HepG2 (cell line): ENCODE measurements around the gene PKP3. TPM values are rescaled to one million over a fixed set of nuclear protein-coding genes. Genes with fewer than 3 reads are reported as not detected.
A peak's percentile ranks its signal among the peaks of the same experiment; 100 is the strongest.

Source experiments
- ATAC-seq: fragments of 200-7000 bp; cut with Tn5 transposase; 3 replicates; pipeline ENCODE4 v1.9.1; 2020; ENCODE audit warnings: mild to moderate bottlenecking, moderate library complexity
- BruUV-seq: library from RNA; stranded (reverse); fragments of 400-500 nt; replicated peaks from 2 replicates; lab custom pipeline; 2021; lab: Mats Ljungman, UMichigan
- CTCF ChIA-PET: fragments of 300-600 bp; formaldehyde crosslinking; extraction: SDS; loops from one replicate; lab custom pipeline; 2021; ENCODE audit warnings: low total read pairs, inconsistent platforms, low intra/inter-chr PET ratio; lab: Yijun Ruan, JAX
- POLR2A ChIA-PET: fragments of 350-600 bp; sonication (Branson Sonifier 250); formaldehyde crosslinking; loops from one replicate; lab custom pipeline; 2020; ENCODE audit warnings: antibody characterized with exemption, inconsistent platforms; lab: Yijun Ruan, JAX
- DNase-seq: peaks from one replicate; pipeline ENCODE4 v3.0.0-alpha.2; 2015; ENCODE audit warnings: low spot score
- FAIRE-seq: peaks from 3 replicates; lab custom pipeline; 2011; peaks lifted over from hg19 to GRCh38; lab: Jason Lieb, UNC
- H2AFZ ChIP-seq: one replicate; pipeline ENCODE4 v1.6.1; 2011; ENCODE audit warnings: low read length, inconsistent platforms
- H3K27ac ChIP-seq: fragments of 300-600 bp; 3 replicates; pipeline ENCODE4 v1.8.0; 2011; ENCODE audit warnings: mixed run types, mild to moderate bottlenecking, mixed read lengths, low read length, inconsistent platforms; ENCODE audit not compliant: insufficient read depth; ENCODE audit errors: extremely low read length
- H3K27me3 ChIP-seq, 2 experiments: fragments of 200-600 bp in 1 of 2; 2 replicates in 1 of 2; 3 replicates in 1 of 2; pipeline versions ENCODE4 v1.6.0 to v1.8.0; 2011; ENCODE audit warnings: low read length in 2 of 2, mild to moderate bottlenecking in 2 of 2, moderate library complexity in 2 of 2, inconsistent platforms in 1 of 2; ENCODE audit not compliant: insufficient read depth in 2 of 2, control insufficient read depth in 1 of 2
- H3K36me3 ChIP-seq, 2 experiments: fragments of 200-600 bp in 1 of 2; replicated peaks in 1 of 2; 2 replicates in 1 of 2; 3 replicates in 1 of 2; pipeline versions ENCODE4 v1.5.1 to v1.8.0; 2011; ENCODE audit warnings: low read length in 2 of 2, inconsistent platforms in 1 of 2; ENCODE audit not compliant: insufficient read depth in 2 of 2, control insufficient read depth in 1 of 2
- H3K4me1 ChIP-seq: 2 replicates; pipeline ENCODE4 v1.5.1; 2012; ENCODE audit warnings: low read length, inconsistent platforms; ENCODE audit not compliant: insufficient read depth
- H3K4me2 ChIP-seq: 2 replicates; pipeline ENCODE4 v1.6.0; 2011; ENCODE audit warnings: low read depth, low read length, inconsistent platforms
- H3K4me3 ChIP-seq, 3 experiments: fragments of 200-600 bp in 1 of 3; sonication (generic), shearing (Covaris generic) in 1 of 3; replicated peaks in 1 of 3; 2 replicates each; pipeline ENCODE4 v1.5.1; 2011 to 2016; ENCODE audit warnings: low read length in 3 of 3, inconsistent platforms in 2 of 3, low read depth in 2 of 3, mild to moderate bottlenecking in 2 of 3, control low read depth in 1 of 3, mixed read lengths in 1 of 3; ENCODE audit not compliant: insufficient read depth in 1 of 3
- H3K79me2 ChIP-seq: one replicate; pipeline ENCODE4 v1.6.1; 2011; ENCODE audit warnings: low read length, inconsistent platforms; ENCODE audit not compliant: insufficient read depth
- H3K9ac ChIP-seq: 2 replicates; pipeline ENCODE4 v1.6.0; 2011; ENCODE audit warnings: mild to moderate bottlenecking, low read depth, low read length, inconsistent platforms; ENCODE audit not compliant: insufficient read depth
- H3K9me3 ChIP-seq: 2 replicates; pipeline ENCODE4 v1.5.1; 2012; ENCODE audit warnings: mild to moderate bottlenecking, low read length
- H4K20me1 ChIP-seq: 2 replicates; pipeline ENCODE4 v1.6.0; 2011; ENCODE audit warnings: inconsistent platforms, mild to moderate bottlenecking, low read length, moderate library complexity; ENCODE audit not compliant: insufficient read depth
- ARNT2 ChIP-seq: sonication (generic); formaldehyde crosslinking; IDR thresholded peaks from 2 replicates; pipeline ENCODE4 v1.8.0; 2022; ENCODE audit warnings: mild to moderate bottlenecking, low read depth, missing genetic modification reagents, moderate library complexity
- FOXO1 ChIP-seq: sonication (generic); formaldehyde crosslinking; IDR thresholded peaks from 2 replicates; pipeline ENCODE4 v1.4.0; 2020; ENCODE audit warnings: missing genetic modification reagents
- HHEX ChIP-seq: IDR thresholded peaks from 2 replicates; pipeline ENCODE4 v1.6.1; 2016; ENCODE audit warnings: control low read depth
- HNRNPL ChIP-seq: fragments of 200-400 bp; formaldehyde crosslinking; IDR thresholded peaks from 2 replicates; pipeline ENCODE4 v1.6.1; 2017; ENCODE audit warnings: mild to moderate bottlenecking, low read depth, low read length
- SATB2 ChIP-seq: sonication (generic); formaldehyde crosslinking; IDR thresholded peaks from 2 replicates; pipeline ENCODE4 v1.5.0; 2020; ENCODE audit warnings: missing genetic modification reagents
- ZNF260 ChIP-seq: sonication (generic); formaldehyde crosslinking; IDR thresholded peaks from 2 replicates; pipeline ENCODE4 v1.4.0; 2020; ENCODE audit warnings: missing genetic modification reagents, low read depth, mild to moderate bottlenecking, borderline replicate concordance
- ZNF616 ChIP-seq: sonication (generic); formaldehyde crosslinking; IDR thresholded peaks from 2 replicates; pipeline ENCODE4 v1.5.0; 2020; ENCODE audit warnings: low read depth, mild to moderate bottlenecking, missing genetic modification reagents
- ZSCAN21 ChIP-seq: sonication (generic); formaldehyde crosslinking; IDR thresholded peaks from 2 replicates; pipeline ENCODE4 v1.8.0; 2022; ENCODE audit warnings: mild to moderate bottlenecking, missing genetic modification reagents, moderate library complexity, borderline replicate concordance
- WGBS: methylation state at CpG from one replicate; pipeline ENCODE4 v1.1.6; 2017; ENCODE audit warnings: low lambda C conversion rate; 5-methylcytosine and 5-hydroxymethylcytosine counted together
- in situ Hi-C: cut with HindIII; loops from 2 replicates; pipeline ENCODE4 v1.10.0; 2017; ENCODE audit warnings: low pct_unique_long_range_greater_than_20kb; ENCODE audit not compliant: extremely low pct_ligation_motif_present
- intact Hi-C: fragments of 100-400 bp; cut with micrococcal nuclease; formaldehyde crosslinking; loops from one replicate; pipeline ENCODE4 v1.10.0; 2022; ENCODE audit not compliant: unreplicated experiment
- polyA plus RNA-seq, 8 experiments: library from polyadenylated mRNA; depleted of rRNA in 3 of 8; stranded (reverse) in 7 of 8; unstranded in 1 of 8; fragments of >200 nt; fragmentation: Illumina TruSeq in 4 of 8; extraction: Trizol in 4 of 8; gene quantifications; 2 replicates each; pipeline versions ENCODE4 v1.2.1 to v1.2.3, GENCODE V29; 2011 to 2016; ENCODE audit warnings: low read depth in 4 of 8, missing spikeins in 1 of 8, mixed read lengths in 1 of 8; ENCODE audit not compliant: insufficient read depth in 1 of 8
- total RNA-seq, 5 experiments: library from RNA; depleted of rRNA; stranded (reverse); fragments of >200 nt; fragmentation: Illumina TruSeq; extraction: Trizol; gene quantifications; 2 replicates each; pipeline ENCODE4 v1.2.3, GENCODE V29; 2016; ENCODE audit warnings: low read depth in 1 of 5
- TF ChIP-seq, protein P1 (sequence below): sonication (generic); formaldehyde crosslinking; IDR thresholded peaks from 2 replicates; pipeline ENCODE4 v1.4.0; 2020; ENCODE audit warnings: missing genetic modification reagents, mild to moderate bottlenecking, borderline replicate concordance
- TF ChIP-seq, protein P2 (sequence below): IDR thresholded peaks from 2 replicates; pipeline ENCODE4 v1.6.1; 2016; ENCODE audit warnings: low read depth, control low read depth

The PKP3 gene
- total and polyA plus RNA-seq, 2 of the 13 experiments (the other 11 are each of a cell fraction or from before 2014, with no cell fraction given) = 18.0 to 28.7 TPM

DNA sequence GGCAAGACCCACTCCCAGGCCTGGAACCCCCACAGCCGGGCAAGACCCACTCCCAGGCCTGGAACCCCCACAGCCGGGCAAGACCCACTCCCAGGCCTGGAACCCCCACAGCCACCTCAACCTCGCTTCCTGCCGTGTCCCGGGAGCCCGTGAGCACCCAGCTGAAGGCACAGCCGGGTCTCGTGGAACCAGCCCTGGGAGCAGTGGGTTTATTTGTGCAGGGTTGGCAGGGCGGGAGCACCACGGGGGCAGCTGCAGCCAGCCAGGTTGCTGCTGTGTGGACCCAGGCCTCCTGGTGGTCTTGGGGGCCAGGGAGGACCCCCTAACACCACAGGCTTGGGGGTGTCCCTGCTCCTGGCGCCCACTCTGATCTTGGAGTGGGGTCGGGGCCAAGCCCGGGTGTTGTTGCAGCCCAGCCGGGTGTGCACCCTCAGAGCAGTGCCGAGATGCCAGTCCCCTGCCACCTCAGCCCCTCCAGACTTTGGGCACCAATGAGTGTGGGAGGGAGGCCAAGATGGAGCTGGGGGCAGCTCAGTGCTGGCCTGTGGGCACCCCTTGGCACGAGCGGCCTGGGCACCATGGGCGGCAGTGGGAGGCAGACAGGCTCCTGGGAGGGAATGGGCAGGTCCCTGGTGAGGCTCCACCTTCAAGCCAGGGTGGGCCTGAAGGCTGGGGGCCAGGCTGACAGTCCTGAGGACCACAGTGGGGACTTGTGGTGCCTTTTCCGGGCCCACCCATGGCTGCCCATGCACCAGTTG is 8.2 kb upstream of the PKP3 start:
- TF ChIP-seq HNRNPL = peak; percentile 58; the same call in 1 of the 2 replicates
- no peak for TF ChIP-seq ZSCAN21 (CRISPR knock-in tag)
- peaks cover 12% of the 10 kb centered on the region for H3K4me1 ChIP-seq
- no peak overlapping the region for H3K9ac ChIP-seq
- WGBS = 61% methylated on average over 6 of the region's 19 CpGs
- H3K36me3 ChIP-seq = no peaks in the 10 kb centered on the region
- in situ Hi-C loops = no loop called here
- no peaks in the 10 kb centered on the region for H4K20me1 ChIP-seq
- no peak overlapping the region for H3K4me3 ChIP-seq
- no peaks in the 10 kb centered on the region for H3K79me2 ChIP-seq
- BruUV-seq = no TSS peak
- no peak for FAIRE-seq
- H3K9me3 ChIP-seq = no peaks in the 10 kb centered on the region
- POLR2A ChIA-PET = interaction anchor here (1.0 kb wide), 1 partner anchor 17 kb away, joined by 3 read pairs; no protein-coding TSS in a partner anchor
- ATAC-seq = no peak
- CTCF ChIA-PET = no interaction called here
- intact Hi-C loops = no loop called here
- no peak for DNase-seq
- peaks cover 1 to 26% of the 10 kb centered on the region in 2 experiments; a peak in 3 of 5 replicates for H3K27me3 ChIP-seq
- no peak overlapping the region for H2AFZ ChIP-seq
- H3K27ac ChIP-seq = no peak overlapping the region
- H3K4me2 ChIP-seq = no peak overlapping the region

DNA sequence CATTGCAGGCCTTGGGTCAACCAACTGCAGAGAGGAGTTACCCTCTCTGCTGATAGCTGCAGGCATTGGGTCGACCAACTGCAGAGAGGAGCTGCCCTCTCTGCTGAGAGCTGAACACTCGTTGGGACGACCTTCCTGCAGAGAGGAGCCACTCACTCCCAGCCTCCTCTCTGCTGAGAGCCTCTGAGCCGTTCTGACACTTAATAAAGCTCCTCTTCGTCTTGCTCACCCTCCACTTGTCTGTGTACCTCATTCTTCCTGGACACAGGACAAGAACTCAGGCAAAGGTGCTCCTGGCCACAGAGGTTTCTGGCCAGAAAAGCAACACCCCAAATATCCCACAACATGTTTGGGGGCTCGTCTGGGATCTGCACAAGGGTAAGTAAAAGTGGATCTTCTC is 7.5 kb upstream of the PKP3 start:
- in situ Hi-C loops (no loop called here), intact Hi-C loops (no loop called here)
- peaks cover 16% of the 10 kb centered on the region for H3K4me1 ChIP-seq
- CTCF ChIA-PET = no interaction called here
- H3K27ac ChIP-seq = no peak overlapping the region
- no peaks in the 10 kb centered on the region for H4K20me1 ChIP-seq
- no peak for TF ChIP-seq FOXO1
- TF ChIP-seq ARNT2 = no peak
- TF ChIP-seq ZNF616 (CRISPR knock-in tag) = no peak
- TF ChIP-seq HHEX = no peak
- TF ChIP-seq, protein P1, sequence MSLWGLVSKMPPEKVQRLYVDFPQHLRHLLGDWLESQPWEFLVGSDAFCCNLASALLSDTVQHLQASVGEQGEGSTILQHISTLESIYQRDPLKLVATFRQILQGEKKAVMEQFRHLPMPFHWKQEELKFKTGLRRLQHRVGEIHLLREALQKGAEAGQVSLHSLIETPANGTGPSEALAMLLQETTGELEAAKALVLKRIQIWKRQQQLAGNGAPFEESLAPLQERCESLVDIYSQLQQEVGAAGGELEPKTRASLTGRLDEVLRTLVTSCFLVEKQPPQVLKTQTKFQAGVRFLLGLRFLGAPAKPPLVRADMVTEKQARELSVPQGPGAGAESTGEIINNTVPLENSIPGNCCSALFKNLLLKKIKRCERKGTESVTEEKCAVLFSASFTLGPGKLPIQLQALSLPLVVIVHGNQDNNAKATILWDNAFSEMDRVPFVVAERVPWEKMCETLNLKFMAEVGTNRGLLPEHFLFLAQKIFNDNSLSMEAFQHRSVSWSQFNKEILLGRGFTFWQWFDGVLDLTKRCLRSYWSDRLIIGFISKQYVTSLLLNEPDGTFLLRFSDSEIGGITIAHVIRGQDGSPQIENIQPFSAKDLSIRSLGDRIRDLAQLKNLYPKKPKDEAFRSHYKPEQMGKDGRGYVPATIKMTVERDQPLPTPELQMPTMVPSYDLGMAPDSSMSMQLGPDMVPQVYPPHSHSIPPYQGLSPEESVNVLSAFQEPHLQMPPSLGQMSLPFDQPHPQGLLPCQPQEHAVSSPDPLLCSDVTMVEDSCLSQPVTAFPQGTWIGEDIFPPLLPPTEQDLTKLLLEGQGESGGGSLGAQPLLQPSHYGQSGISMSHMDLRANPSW = no peak
- no peak for TF ChIP-seq SATB2
- TF ChIP-seq, protein P2, sequence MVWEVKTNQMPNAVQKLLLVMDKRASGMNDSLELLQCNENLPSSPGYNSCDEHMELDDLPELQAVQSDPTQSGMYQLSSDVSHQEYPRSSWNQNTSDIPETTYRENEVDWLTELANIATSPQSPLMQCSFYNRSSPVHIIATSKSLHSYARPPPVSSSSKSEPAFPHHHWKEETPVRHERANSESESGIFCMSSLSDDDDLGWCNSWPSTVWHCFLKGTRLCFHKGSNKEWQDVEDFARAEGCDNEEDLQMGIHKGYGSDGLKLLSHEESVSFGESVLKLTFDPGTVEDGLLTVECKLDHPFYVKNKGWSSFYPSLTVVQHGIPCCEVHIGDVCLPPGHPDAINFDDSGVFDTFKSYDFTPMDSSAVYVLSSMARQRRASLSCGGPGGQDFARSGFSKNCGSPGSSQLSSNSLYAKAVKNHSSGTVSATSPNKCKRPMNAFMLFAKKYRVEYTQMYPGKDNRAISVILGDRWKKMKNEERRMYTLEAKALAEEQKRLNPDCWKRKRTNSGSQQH (CRISPR knock-in tag) = no peak
- TF ChIP-seq ZNF260 = no peak
- H3K79me2 ChIP-seq = no peaks in the 10 kb centered on the region
- 24% methylated on average over 5 of the region's 6 CpGs for WGBS
- DNase-seq (no peak), FAIRE-seq (no peak), ATAC-seq (no peak; the same call in 2 of the 3 replicates)
- no peaks in the 10 kb centered on the region for H3K9me3 ChIP-seq
- H3K4me3 ChIP-seq = no peak overlapping the region
- peaks cover 4 to 26% of the 10 kb centered on the region in 2 experiments; a peak in 4 of 5 replicates for H3K27me3 ChIP-seq
- H3K4me2 ChIP-seq = no peak overlapping the region
- POLR2A ChIA-PET = interaction anchor here (1.0 kb wide), 1 partner anchor 18 kb away, joined by 3 read pairs; no protein-coding TSS in a partner anchor
- BruUV-seq = no TSS peak
- H3K9ac ChIP-seq = no peak overlapping the region
- no peak overlapping the region for H2AFZ ChIP-seq
- H3K36me3 ChIP-seq = no peaks in the 10 kb centered on the region
